ENCODE results near the gene CCNY.

- no peak for TF ChIP-seq CTCF (IDR thresholded peaks at IDR 0.05; ENCODE audit: low read length)
- no peak for TF ChIP-seq EZH2 (optimal IDR thresholded peaks at IDR 0.05; ENCODE audit: low read depth, low read length)
These were observed 16.2 kb downstream of the CCNY start for GRCh38 chr10:35352512-35352911.

All from MM.1S (cell line).